SU-DHL-6 (cell line): Measurements from ENCODE around the gene AIMP1.

ENCODE experiments used
- H2AFZ ChIP-seq: fragments of 200-600 bp; sonication (generic); 2 replicates; pipeline ENCODE4 v1.6.1; 2014; ENCODE audit warnings: low read depth, mild to moderate bottlenecking, moderate library complexity, mixed read lengths, antibody characterized with exemption, low read length; ENCODE audit not compliant: severe bottlenecking
- H3F3A ChIP-seq: fragments of 200-600 bp; shearing (Covaris generic); 2 replicates; pipeline ENCODE4 v1.6.0; 2016; ENCODE audit warnings: antibody characterized with exemption, mild to moderate bottlenecking; ENCODE audit not compliant: insufficient read depth
- H3K27ac ChIP-seq: fragments of 200-600 bp; sonication (generic); 2 replicates; pipeline ENCODE4 v1.5.1; 2016; ENCODE audit warnings: low read depth, mild to moderate bottlenecking, low read length, moderate library complexity, mixed read lengths
- H3K27me3 ChIP-seq: fragments of 200-600 bp; sonication (generic), shearing (Covaris generic); 2 replicates; pipeline ENCODE4 v1.6.0; 2014; ENCODE audit warnings: mild to moderate bottlenecking, low read length
- H3K36me3 ChIP-seq: fragments of 200-600 bp; sonication (generic); 2 replicates; pipeline ENCODE4 v1.6.1; 2014; ENCODE audit warnings: mild to moderate bottlenecking, low read length, mixed read lengths
- H3K4me2 ChIP-seq: fragments of 300-600, 200-600 bp; shearing (Covaris generic), sonication (generic); 2 replicates; pipeline ENCODE4 v1.6.0; 2014; ENCODE audit warnings: low read length, low read depth, mild to moderate bottlenecking; ENCODE audit not compliant: poor library complexity, severe bottlenecking
- H3K4me3 ChIP-seq: fragments of 200-600 bp; sonication (generic); 2 replicates; pipeline ENCODE4 v1.5.1; 2014; ENCODE audit warnings: antibody characterized with exemption, low read length, mild to moderate bottlenecking, mixed read lengths; ENCODE audit not compliant: insufficient read depth, poor library complexity, severe bottlenecking
- H3K79me2 ChIP-seq: fragments of 200-600 bp; sonication (generic); 2 replicates; pipeline ENCODE4 v1.6.1; 2014; ENCODE audit warnings: mild to moderate bottlenecking, low read length, moderate library complexity; ENCODE audit not compliant: insufficient read depth
- H3K9ac ChIP-seq: fragments of 200-600 bp; sonication (generic); 2 replicates; pipeline ENCODE4 v1.7.0; 2014; ENCODE audit warnings: mild to moderate bottlenecking, low read length
- H3K9me2 ChIP-seq: fragments of 200-600 bp; sonication (generic); replicated peaks from 2 replicates; pipeline ENCODE4 v1.6.1; 2014; ENCODE audit warnings: low read length; ENCODE audit not compliant: insufficient read depth
- H3K9me3 ChIP-seq: fragments of 200-600 bp; sonication (generic); 2 replicates; pipeline ENCODE4 v1.6.1; 2014; ENCODE audit warnings: low read length, mixed read lengths; ENCODE audit not compliant: insufficient read depth
- H4K20me1 ChIP-seq: fragments of 200-600 bp; sonication (generic); 2 replicates; pipeline ENCODE4 v1.6.1; 2014; ENCODE audit warnings: low read depth, mild to moderate bottlenecking, antibody characterized with exemption, low read length, moderate library complexity, mixed read lengths
- EZH2phosphoT487 ChIP-seq: fragments of 200-600 bp; sonication (generic), shearing (Covaris generic); conservative IDR thresholded peaks from 2 replicates; pipeline ENCODE4 v1.6.1; 2018; ENCODE audit warnings: mild to moderate bottlenecking, antibody characterized with exemption, low read length, moderate library complexity, mixed read lengths
- TF ChIP-seq, protein P1 (sequence below): fragments of 200-600 bp; sonication (generic); IDR thresholded peaks from one replicate; pipeline ENCODE4 v1.5.1; 2017; ENCODE audit warnings: antibody characterized with exemption, mild to moderate bottlenecking, low read length, moderate library complexity; ENCODE audit not compliant: insufficient read depth, poor library complexity, severe bottlenecking

Gene AIMP1

DNA sequence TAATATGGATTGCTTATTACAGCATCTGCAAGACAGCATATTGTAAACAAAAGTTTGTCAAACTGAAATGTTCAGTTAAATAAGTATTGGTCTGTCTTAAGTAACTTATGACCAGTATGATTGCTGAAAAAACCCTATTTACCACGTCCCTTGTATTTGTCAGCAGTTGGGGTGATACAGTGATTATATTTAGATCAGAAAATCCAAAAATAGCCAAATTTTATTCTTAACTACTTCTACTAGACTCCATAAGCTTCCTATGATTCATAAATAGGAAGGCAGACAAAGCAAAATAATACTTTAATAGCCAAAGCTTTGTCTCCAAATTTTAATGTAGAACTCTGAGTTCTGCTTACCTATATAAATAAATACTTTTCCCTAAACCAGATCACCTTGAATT is 45.6 kb upstream of the AIMP1 start:
- H3K79me2 ChIP-seq = no peaks in the 10 kb centered on the region
- H3F3A ChIP-seq = no peaks in the 10 kb centered on the region

GRCh38 chr4:106273831-106274230 is 42.5 kb upstream of the AIMP1 start:
- Histone ChIP-seq H3K4me2 (no peak overlapping the region), H3F3A (no peaks in the 10 kb centered on the region), H3K27ac (no peak overlapping the region), H3K36me3 (no peaks in the 10 kb centered on the region), H3K4me3 (no peak overlapping the region), H4K20me1 (no peaks in the 10 kb centered on the region), H3K9me3 (no peaks in the 10 kb centered on the region), H2AFZ (no peak overlapping the region), H3K79me2 (no peaks in the 10 kb centered on the region), H3K27me3 (no peaks in the 10 kb centered on the region), H3K9ac (no peak overlapping the region), H3K9me2 (no peaks in the 10 kb centered on the region)
- TF ChIP-seq EZH2phosphoT487 = no peak
- TF ChIP-seq, protein P1, sequence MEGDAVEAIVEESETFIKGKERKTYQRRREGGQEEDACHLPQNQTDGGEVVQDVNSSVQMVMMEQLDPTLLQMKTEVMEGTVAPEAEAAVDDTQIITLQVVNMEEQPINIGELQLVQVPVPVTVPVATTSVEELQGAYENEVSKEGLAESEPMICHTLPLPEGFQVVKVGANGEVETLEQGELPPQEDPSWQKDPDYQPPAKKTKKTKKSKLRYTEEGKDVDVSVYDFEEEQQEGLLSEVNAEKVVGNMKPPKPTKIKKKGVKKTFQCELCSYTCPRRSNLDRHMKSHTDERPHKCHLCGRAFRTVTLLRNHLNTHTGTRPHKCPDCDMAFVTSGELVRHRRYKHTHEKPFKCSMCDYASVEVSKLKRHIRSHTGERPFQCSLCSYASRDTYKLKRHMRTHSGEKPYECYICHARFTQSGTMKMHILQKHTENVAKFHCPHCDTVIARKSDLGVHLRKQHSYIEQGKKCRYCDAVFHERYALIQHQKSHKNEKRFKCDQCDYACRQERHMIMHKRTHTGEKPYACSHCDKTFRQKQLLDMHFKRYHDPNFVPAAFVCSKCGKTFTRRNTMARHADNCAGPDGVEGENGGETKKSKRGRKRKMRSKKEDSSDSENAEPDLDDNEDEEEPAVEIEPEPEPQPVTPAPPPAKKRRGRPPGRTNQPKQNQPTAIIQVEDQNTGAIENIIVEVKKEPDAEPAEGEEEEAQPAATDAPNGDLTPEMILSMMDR = no peak

More for the DNA sequence above, 45.6 kb upstream of the AIMP1 start:
- Histone ChIP-seq H4K20me1 (no peaks in the 10 kb centered on the region), H3K9me3 (no peaks in the 10 kb centered on the region), H3K4me3 (no peak overlapping the region), H3K27ac (no peak overlapping the region), H3K4me2 (no peak overlapping the region), H3K9ac (no peak overlapping the region), H3K9me2 (no peaks in the 10 kb centered on the region), H3K36me3 (no peaks in the 10 kb centered on the region), H2AFZ (no peak overlapping the region), H3K27me3 (no peaks in the 10 kb centered on the region)
- TF ChIP-seq, protein P1 = no peak
- TF ChIP-seq EZH2phosphoT487 = no peak

DNA sequence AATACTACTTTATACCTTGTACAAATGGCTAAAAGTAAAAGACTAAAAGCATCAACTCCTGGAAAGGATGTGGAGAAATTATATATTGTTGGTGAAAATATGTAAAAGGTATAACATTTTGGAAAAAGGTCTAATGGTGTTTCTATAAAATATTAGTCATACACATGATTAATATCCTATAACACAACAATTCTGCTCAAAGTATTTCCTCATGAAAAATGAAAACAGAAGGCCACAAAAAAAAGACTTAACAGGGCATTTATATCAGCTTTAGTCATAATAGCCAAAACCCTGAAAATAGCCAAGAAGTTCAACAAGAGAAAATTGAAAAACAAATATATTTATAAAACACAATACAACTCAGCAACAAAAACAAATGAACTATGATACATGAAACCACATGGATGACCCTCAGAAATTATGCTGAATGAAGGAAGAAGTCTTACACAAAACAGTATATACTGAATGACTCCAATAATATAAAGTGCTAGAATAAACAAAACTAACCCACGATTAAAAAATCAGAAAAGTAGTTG is 39.1 kb upstream of the AIMP1 start:
- no peaks in the 10 kb centered on the region for H3K27me3 ChIP-seq
- H3K4me2 ChIP-seq = no peak overlapping the region
- H2AFZ ChIP-seq = no peak overlapping the region
- H3F3A ChIP-seq = no peaks in the 10 kb centered on the region
- H3K27ac ChIP-seq = no peak overlapping the region
- no peaks in the 10 kb centered on the region for H4K20me1 ChIP-seq
- no peak for TF ChIP-seq EZH2phosphoT487
- TF ChIP-seq, protein P1 = no peak
- no peaks in the 10 kb centered on the region for H3K9me3 ChIP-seq
- H3K36me3 ChIP-seq = no peaks in the 10 kb centered on the region
- H3K9ac ChIP-seq = no peak overlapping the region
- H3K9me2 ChIP-seq = no peaks in the 10 kb centered on the region
- H3K4me3 ChIP-seq = no peak overlapping the region
- no peaks in the 10 kb centered on the region for H3K79me2 ChIP-seq

DNA sequence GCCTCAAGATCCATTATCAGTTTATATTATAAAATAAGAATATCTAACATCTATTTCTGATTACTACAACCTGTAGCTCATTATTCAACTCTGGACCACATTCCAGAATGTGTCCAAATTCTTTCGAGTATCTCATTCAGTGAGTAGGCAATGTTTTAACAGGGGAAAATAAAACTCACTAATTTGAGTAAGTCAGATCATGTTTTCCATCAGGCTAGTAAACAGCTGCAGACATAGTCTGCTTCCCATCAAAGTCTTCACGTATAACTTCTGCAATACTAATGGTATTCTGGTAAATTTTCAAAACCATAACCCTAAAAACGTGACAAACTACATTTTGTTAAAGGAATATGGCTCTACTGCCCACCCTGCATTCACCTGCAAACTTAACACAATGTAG is 32.1 kb upstream of the AIMP1 start:
- no peak overlapping the region for H3K4me3 ChIP-seq
- no peaks in the 10 kb centered on the region for H3K9me3 ChIP-seq
- no peaks in the 10 kb centered on the region for H3K27me3 ChIP-seq
- no peak overlapping the region for H3K27ac ChIP-seq
- TF ChIP-seq EZH2phosphoT487 = no peak
- TF ChIP-seq, protein P1 = no peak
- H3K9ac ChIP-seq = no peak overlapping the region
- H2AFZ ChIP-seq = no peak overlapping the region
- H3F3A ChIP-seq = no peaks in the 10 kb centered on the region
- H3K9me2 ChIP-seq = no peaks in the 10 kb centered on the region
- H3K4me2 ChIP-seq = no peak overlapping the region
- H3K79me2 ChIP-seq = no peaks in the 10 kb centered on the region
- no peaks in the 10 kb centered on the region for H3K36me3 ChIP-seq
- H4K20me1 ChIP-seq = no peaks in the 10 kb centered on the region
